GM19025 (cell line): Measurements from ENCODE around the gene MYH10.

Source experiments
- ATAC-seq: cut with Tn5 transposase; IDR thresholded peaks from one replicate; pipeline ENCODE4 v1.9.1; 2021; ENCODE audit warnings: mild to moderate bottlenecking, low read depth, moderate library complexity; ENCODE audit not compliant: unreplicated experiment

The MYH10 gene

GRCh38 chr17:8459107-8459506 lies 171.4 kb downstream of the MYH10 start:
- ATAC-seq = no peak

- ATAC-seq = no peak
Measured at GRCh38 chr17:8458128-8458527, 172.4 kb downstream of the MYH10 start.

- ATAC-seq = no peak
Measured at GRCh38 chr17:8455665-8456209, 174.8 kb downstream of the MYH10 start.

DNA sequence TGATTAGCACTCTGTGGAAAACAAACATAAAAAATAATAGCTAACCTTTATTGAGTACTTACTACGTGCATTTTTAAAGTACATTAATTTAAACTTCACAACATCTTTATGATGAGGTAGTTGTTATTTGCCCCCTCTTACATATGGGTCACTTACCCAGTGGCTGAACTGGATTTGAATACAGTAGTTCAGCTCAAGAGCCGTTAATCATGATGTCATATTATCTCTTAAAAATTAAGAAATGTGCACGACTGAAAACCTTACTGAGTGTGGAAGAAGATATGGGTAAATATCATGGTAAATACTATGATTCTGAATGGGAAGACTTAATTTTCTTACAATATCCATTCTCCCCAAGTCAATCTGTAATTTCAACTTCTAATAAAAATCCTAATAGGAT lies 177.2 kb downstream of the MYH10 start:
- ATAC-seq = no peak

DNA sequence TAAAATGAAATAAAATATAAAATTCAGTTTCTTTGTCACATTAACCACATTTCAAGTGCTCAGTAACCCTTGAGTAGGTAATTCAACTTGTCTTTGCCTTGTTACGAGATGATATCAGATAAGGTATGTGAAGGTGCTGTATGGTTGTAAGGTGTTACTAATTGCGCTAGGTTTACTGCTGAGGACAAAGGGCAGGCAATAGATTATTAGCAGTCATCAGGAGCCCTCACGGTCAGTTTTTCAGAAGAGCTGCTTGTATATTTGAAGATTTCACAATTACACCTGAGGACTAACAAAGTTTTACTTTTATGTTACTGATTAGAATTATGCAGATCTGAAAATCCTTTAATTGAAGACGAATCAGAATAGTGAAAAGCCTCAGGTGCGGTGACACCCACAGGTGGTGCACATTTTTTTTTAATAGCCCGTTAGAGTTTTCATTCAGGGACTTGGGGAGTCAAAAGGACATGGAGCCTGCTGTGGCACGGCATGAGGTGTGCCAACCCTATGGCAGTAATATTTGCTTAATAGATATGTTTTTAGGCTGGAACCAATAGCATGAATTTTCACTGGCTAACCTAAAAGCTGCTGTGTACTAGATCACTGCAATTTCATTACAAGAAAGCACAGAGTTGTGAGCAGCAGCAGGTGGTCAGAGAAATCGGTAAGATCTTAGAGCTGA lies 178.5 kb downstream of the MYH10 start:
- ATAC-seq = no peak

- no peak for ATAC-seq
Measured at GRCh38 chr17:8448310-8448709, 182.2 kb downstream of the MYH10 start.

- ATAC-seq = no peak
Measured at GRCh38 chr17:8447799-8448198, 182.7 kb downstream of the MYH10 start.

DNA sequence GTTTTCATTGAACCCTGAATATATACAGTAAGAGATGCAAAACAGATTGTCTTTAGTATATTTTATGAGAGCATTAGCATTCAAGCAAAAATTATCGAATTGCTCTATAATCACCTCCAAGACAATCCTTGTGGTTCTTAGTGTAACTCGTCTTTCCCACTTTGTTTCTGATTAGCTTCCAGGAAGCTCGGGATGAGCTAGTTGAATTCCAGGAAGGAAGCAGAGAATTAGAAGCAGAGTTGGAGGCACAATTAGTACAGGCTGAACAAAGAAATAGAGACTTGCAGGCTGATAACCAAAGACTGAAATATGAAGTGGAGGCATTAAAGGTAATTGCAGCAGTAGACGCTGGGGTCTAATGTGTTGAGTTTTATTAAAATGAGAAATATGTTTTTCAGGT lies 185.0 kb downstream of the MYH10 start:
- no peak for ATAC-seq

- no peak for ATAC-seq
Measured at GRCh38 chr17:8444494-8444893, 186.0 kb downstream of the MYH10 start.

DNA sequence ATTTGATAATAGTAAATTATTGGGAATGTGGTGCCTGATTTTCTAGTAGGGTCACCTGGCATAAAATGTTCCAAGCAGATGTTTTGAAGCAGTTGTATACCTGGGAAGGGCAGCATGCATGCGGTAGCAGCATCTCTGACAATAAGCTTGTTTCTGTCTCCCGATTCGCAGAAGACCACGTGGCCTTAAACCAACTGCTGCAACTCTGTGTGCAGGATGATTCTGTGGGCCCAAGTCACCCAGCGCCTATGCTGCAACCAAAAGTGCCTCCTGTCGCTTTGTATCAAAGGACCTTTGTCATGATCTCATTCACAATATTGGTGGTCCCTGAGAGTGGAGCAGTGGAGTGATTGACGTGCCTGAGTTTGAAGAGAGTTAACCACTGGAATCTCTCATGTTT lies 186.8 kb downstream of the MYH10 start:
- no peak for ATAC-seq

GRCh38 chr17:8442310-8442709 lies 188.2 kb downstream of the MYH10 start:
- no peak for ATAC-seq

GRCh38 chr17:8441690-8442089 lies 188.8 kb downstream of the MYH10 start:
- ATAC-seq = no peak

GRCh38 chr17:8439681-8440080 lies 190.8 kb downstream of the MYH10 start:
- ATAC-seq = no peak

GRCh38 chr17:8438441-8438840 lies 192.1 kb downstream of the MYH10 start:
- ATAC-seq = no peak

DNA sequence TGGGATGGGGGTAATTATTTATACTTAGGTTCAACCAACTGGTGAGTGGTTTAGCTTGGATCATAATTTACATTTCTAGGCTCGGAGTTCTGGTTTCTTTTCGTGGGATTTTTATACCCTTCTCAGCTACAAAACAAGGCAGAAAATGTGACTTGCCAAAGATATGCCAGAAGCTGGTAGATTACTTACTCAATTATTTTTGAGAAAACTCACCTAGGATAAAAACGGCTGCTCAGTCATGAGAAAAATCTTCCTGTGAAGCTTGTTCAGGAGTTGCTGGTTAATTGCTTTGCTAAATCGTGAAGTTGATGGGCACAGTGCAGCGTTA lies 193.7 kb downstream of the MYH10 start:
- ATAC-seq = no peak

- ATAC-seq = peak; percentile 43
Measured at GRCh38 chr17:8436169-8436843, 194.2 kb downstream of the MYH10 start.

DNA sequence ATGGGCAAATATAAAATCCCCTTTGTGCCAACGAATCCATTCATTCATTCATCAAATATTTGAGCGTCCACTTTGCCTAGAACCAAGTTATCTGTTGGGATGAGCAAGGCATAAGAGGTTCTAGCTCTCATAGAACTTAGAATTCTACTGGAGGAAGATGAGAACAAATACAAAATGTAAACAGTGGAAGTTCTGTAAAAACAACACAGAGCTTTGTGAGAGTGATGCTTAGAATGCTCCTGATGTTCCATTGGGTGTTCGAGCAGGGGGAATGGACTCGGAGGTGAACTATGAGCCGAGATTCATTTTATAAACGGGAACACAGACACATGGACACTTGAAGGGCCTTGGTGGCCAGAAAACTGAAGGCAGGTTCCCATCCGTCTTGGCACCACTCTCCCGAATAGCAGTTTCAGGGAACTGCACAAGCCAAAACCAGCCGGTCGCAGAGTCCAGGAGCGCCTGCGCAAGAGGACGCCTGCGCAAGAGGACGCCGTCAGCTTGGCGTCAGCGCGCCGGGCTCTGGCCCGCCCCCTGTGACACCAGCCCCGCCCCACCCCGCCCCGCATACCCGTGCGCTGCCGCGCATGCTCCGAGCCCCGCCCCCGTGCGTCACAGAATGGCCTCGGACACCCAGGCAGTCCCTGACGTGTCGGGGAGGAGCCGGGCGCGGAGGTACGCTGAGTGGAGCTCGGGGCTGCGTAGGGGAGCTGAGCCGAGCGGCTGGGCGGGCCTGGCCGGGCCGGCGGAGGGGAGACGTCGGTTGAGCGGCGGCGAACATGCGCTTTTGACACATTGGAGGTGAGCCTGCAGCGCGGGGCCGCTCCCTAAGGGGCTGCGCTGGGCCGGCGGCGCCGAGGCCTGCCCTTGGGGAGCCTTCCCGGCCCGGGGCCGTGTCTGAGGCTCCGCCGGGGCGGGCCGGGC lies 195.0 kb downstream of the MYH10 start, which contains the start of gene NDEL1:
TSS of gene NDEL1 (plus strand) at position 640 of the 924 bp plus-strand sequence. CDS start 8,388 bp downstream, outside the sequence.
- peak; percentile 94 for ATAC-seq

GRCh38 chr17:8430966-8431365 lies 199.6 kb downstream of the MYH10 start:
- ATAC-seq = no peak

DNA sequence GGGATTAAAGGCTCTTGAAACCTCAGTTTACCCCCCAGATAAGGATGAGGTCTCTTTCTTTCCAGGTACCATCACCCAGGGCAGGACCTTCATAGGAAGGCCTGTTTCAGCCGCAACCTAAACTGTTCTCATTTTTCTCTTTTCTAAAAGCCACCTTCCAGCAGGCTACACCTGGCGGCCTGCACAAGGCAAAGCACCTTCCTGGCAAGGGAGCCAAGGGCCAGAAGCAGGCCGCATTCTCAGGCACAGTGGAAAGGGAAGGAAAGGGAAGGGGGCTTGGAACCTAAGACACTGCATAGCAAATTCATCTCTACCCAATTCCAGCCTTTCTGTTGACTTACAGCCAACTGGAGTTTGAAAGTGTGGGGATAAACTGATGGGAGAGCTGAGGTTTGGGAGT lies 203.7 kb downstream of the MYH10 start:
- ATAC-seq = no peak

DNA sequence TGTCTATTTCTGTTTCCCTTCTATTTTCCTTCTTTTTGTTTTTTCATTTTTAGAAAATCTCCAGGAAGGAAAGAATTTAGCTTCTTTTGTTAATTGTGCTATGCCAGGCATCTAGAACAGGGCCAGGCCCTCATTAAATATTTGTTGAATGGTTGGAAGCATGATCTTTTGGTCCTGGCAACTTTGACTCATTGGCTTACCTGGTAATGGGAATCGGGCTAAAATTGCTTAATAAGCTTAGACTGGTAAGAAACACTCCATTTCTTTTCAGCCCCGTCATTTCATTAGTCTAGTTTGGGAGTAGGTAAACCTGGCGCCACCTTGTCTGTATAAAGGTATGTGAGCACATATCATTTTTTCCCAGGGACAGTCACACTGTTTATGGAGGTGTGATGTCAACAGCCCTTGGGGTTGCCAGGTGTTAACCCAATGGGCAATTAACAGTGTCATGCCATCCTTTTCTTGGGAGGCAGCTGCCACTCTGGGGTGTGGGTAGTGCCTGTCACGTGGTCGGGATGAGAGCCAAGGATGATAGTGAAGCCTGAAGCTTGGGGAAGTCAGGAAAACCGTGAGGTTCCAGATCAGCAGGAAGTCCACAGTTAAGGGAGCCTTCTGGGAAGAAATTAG lies 204.3 kb downstream of the MYH10 start:
- no peak for ATAC-seq
